ENCODE data around the gene BRWD1. TPM values are rescaled to one million over a fixed set of nuclear protein-coding genes. Genes with fewer than 3 reads are reported as not detected.
A peak's percentile ranks its signal among the peaks of the same experiment; 100 is the strongest.

BRWD1 gene
- total and polyA plus RNA-seq, 12 donors, result 8.5 to 38.8 (median 34.1) TPM

- H3K27ac ChIP-seq, result no peak overlapping the region
- TF ChIP-seq, protein P1, sequence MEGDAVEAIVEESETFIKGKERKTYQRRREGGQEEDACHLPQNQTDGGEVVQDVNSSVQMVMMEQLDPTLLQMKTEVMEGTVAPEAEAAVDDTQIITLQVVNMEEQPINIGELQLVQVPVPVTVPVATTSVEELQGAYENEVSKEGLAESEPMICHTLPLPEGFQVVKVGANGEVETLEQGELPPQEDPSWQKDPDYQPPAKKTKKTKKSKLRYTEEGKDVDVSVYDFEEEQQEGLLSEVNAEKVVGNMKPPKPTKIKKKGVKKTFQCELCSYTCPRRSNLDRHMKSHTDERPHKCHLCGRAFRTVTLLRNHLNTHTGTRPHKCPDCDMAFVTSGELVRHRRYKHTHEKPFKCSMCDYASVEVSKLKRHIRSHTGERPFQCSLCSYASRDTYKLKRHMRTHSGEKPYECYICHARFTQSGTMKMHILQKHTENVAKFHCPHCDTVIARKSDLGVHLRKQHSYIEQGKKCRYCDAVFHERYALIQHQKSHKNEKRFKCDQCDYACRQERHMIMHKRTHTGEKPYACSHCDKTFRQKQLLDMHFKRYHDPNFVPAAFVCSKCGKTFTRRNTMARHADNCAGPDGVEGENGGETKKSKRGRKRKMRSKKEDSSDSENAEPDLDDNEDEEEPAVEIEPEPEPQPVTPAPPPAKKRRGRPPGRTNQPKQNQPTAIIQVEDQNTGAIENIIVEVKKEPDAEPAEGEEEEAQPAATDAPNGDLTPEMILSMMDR (IDR thresholded peaks at IDR 0.05), result no peak
- ATAC-seq, result no peak
- peaks cover 0 to 19% (median 0%) of the 10 kb centered on the region in 11 donors for H3K9me3 ChIP-seq
- 90 to 96% methylated on average over 3 of the region's 3 CpGs for WGBS, 2 donors
- H3K4me3 ChIP-seq, result no peak overlapping the region
- no peaks in the 10 kb centered on the region for H3K27me3 ChIP-seq
- no peak for DNase-seq
- intact Hi-C loops (cut with DNase I), result no loop called here
- H3K36me3 ChIP-seq, result no peaks in the 10 kb centered on the region
- H3K4me1 ChIP-seq, result peaks cover 0 to 2% (median 0%) of the 10 kb centered on the region in 9 donors
Observed at GRCh38 chr21:39142972-39143371, 170.5 kb downstream of the BRWD1 start.

DNA sequence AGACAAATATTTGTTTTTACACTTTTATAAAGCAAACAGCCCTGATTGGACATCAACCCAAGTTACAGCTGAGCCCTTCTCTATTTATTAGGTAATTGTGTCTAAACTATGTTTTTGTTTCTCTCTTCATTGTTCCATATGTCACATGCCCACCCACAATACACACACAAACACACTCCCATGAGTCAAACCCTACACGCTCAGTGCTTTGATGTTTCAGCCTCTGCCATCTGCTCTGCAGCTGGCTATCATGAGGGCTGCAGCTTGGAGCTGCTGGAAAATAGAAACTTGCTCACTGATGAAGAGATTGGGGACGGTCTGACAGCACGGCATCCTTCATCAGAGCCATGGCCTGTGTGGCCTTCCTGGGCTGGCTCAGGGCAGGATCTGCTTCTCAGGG, 171.9 kb downstream of the BRWD1 start:
- 84 to 85% methylated on average over 3 of the region's 3 CpGs for WGBS, 2 donors
- H3K4me3 ChIP-seq, result no peak overlapping the region
- DNase-seq, result no peak
- H3K27me3 ChIP-seq, result no peaks in the 10 kb centered on the region
- no peaks in the 10 kb centered on the region for H3K36me3 ChIP-seq
- H3K27ac ChIP-seq, result no peak overlapping the region
- ATAC-seq, result no peak
- H3K9me3 ChIP-seq, result peaks cover 0 to 16% (median 0%) of the 10 kb centered on the region in 11 donors
- peaks cover 0 to 16% (median 0%) of the 10 kb centered on the region in 9 donors for H3K4me1 ChIP-seq
- intact Hi-C loops (cut with DNase I), result loop anchor here in 1 of 10 donors (1.0 kb wide), 1 partner anchor 482 kb away; no protein-coding TSS in a partner anchor
- TF ChIP-seq, protein P1 (IDR thresholded peaks at IDR 0.05), result no peak

DNA sequence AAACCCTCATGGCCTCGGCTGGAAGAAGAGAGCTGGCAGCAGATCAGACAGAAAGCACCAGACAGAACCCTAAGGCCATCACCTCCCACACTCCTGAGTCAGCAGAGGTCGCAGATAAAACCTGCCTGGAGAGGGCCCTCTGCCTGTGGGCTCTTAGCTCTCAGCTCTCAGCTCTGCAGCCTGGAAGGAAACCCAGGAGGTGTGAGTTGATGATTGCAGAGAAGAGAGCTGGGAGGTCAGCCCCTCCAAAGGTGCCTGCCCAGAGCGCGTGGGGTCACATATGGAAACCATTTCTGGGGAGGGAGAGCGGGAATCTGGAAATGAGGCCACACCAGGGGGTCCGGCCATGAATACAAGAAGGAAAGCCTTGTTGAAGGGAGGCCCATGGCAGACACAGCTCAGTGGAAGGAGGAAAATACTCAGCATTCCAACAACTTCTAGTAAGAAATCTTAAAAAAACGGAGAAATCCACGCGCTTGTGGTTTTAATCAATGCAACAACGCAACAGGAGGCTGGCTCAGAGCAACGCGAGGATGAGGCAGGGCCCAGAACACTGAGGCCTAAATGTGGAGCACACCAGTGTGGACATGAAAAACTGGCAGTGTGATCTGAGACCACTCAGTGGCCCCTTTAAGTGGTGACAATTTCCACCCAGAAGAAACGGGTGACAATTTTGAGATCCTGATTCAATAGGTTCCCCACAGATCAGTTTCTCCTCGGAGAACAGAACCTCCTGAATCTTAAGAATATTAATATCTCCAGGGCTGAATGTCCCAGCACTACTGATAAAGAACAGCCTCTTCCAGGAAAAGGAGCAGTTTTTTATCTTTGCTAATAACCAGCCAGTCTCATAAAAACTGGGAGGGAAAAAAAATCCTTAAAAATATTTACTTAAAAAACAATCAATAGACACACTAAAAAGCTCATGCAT, 175.9 kb downstream of the BRWD1 start:
- 77 to 83% methylated on average over 14 of the region's 14 CpGs for WGBS, 2 donors
- TF ChIP-seq, protein P1 (IDR thresholded peaks at IDR 0.05), result no peak
- no peaks in the 10 kb centered on the region for H3K9me3 ChIP-seq
- peaks cover 0 to 17% (median 0%) of the 10 kb centered on the region in 9 donors for H3K4me1 ChIP-seq
- H3K27ac ChIP-seq, result peak overlapping the region in 5 of 10 donors; percentile 26 to 64 (median 54)
- no peaks in the 10 kb centered on the region for H3K27me3 ChIP-seq
- H3K36me3 ChIP-seq, result no peaks in the 10 kb centered on the region
- intact Hi-C loops (cut with DNase I), result loop anchor here (1.0 to 10.0 kb wide), 10 partner anchors 403 to 635 kb away; no protein-coding TSS in a partner anchor
- ATAC-seq, result peak in 5 of 8 donors; percentile 28 to 55 (median 29)
- no peak for DNase-seq
- H3K4me3 ChIP-seq, result no peak overlapping the region

GRCh38 chr21:39136711-39137110, 176.7 kb downstream of the BRWD1 start:
- H3K27ac ChIP-seq, result peak overlapping the region in 2 of 10 donors; percentile 54 to 61
- WGBS, 2 donors, result 93 to 95% methylated on average over 5 of the region's 5 CpGs
- no peaks in the 10 kb centered on the region for H3K36me3 ChIP-seq
- DNase-seq (no peak), ATAC-seq (no peak)
- no peaks in the 10 kb centered on the region for H3K27me3 ChIP-seq
- intact Hi-C loops (cut with DNase I), result loop anchor here in 9 of 10 donors (2.0 to 10.0 kb wide), 8 partner anchors 402 to 634 kb away; no protein-coding TSS in a partner anchor
- no peak overlapping the region for H3K4me3 ChIP-seq
- TF ChIP-seq, protein P1 (IDR thresholded peaks at IDR 0.05), result no peak
- H3K9me3 ChIP-seq, result peaks cover 0 to under 1% (median 0%) of the 10 kb centered on the region in 11 donors
- peaks cover 0 to 17% (median 0%) of the 10 kb centered on the region in 9 donors for H3K4me1 ChIP-seq
